Measurements from ENCODE around the gene PRM2.
"Not testable (repeated sequence)": the region's sequence is repeated elsewhere in the genome, so short reads cannot be mapped to it uniquely, and the experiment has no call there.

PRM2 gene

DNA sequence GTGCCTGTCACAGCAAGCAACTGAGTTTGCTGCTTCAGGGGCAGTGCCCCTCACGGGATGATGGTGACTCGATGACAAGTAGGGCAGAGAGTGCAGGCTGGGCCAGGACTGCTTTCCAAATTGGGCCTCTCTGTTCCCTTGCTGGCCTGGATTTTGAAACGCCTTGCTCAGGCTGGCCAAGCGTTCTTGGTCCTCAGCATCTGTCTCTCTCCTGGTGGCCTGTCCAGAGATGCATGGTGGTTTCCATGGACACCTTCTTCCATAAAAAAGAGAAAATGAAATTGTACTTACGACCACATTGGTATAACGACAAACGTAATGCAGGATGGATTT, 24.2 kb upstream of the PRM2 start:
- DNase-seq (ENCODE audit: low read depth) = no peak
- H3K4me3 ChIP-seq (ENCODE audit: control insufficient read depth, low read depth, low read length) = no peak overlapping the region
- TF ChIP-seq, protein P1, sequence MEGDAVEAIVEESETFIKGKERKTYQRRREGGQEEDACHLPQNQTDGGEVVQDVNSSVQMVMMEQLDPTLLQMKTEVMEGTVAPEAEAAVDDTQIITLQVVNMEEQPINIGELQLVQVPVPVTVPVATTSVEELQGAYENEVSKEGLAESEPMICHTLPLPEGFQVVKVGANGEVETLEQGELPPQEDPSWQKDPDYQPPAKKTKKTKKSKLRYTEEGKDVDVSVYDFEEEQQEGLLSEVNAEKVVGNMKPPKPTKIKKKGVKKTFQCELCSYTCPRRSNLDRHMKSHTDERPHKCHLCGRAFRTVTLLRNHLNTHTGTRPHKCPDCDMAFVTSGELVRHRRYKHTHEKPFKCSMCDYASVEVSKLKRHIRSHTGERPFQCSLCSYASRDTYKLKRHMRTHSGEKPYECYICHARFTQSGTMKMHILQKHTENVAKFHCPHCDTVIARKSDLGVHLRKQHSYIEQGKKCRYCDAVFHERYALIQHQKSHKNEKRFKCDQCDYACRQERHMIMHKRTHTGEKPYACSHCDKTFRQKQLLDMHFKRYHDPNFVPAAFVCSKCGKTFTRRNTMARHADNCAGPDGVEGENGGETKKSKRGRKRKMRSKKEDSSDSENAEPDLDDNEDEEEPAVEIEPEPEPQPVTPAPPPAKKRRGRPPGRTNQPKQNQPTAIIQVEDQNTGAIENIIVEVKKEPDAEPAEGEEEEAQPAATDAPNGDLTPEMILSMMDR (conservative IDR thresholded peaks at IDR 0.05; ENCODE audit: control insufficient read depth, insufficient read depth, low read depth, low read length) = no peak

DNA sequence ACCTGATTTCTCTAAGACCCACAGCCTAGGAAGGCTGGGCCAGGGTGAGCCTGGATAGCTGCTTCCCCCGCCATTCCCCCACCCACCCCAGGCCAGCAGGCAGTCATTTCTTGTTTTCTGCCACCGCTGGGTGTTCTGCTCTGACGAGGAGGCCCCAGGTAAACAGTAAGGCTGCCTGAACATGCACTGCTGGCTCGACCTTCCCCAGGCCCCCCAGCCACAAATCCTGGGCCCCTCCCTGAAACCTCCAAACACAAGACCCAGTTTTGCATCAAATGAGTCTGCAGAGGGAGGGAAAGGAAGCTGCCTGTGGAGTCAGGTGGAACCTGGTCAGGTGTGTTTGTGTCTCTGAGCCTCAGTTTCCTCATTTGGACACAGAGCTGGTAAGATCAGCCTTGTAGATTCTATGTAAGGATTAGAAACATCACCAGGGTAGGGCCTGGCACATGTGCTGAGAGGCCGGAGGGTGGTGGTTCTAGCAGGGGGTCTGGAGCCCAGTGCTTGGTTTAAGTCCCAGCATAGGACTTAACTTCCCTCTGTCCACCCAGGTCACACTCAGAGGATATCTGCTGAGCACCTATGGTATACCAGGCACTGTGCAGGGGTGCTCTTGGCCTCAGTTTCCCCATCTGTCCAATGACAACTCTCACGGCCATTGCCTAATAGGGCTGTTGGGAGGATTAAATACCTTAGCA, 23.7 kb upstream of the PRM2 start:
- TF ChIP-seq, protein P1 (conservative IDR thresholded peaks at IDR 0.05; ENCODE audit: control insufficient read depth, insufficient read depth, low read depth, low read length) = no peak
- no peak for DNase-seq (ENCODE audit: low read depth)
- H3K4me3 ChIP-seq (ENCODE audit: control insufficient read depth, low read depth, low read length) = no peak overlapping the region

DNA sequence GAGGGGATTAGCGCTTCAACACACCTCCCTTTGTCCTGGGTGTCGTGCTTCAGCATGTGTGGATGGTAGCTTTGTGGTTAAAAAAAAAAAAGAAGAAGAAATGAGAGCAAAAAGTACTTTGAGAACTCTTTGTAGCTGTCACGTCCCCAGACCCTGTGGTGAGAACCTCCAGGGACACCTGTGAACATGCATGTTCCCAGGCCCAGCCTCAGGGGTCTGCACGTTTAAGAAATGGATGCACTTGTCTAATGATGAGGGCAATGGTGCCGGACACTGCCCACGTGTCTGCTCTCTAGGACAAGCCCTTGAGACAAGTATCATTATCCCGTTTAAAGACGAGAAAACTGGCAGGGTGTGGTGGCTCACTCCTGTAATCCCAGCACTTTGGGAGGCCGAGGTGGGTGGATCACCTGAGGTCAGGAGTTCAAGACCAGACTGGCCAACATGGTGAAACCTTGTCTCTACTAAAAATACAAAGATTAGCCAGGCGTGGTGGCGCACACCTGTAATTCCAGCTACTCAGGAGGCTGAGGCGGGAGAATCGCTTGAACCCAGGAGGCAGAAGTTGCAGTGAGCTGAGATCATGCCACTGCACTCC, 22.8 kb upstream of the PRM2 start:
- not testable (repeated sequence) for H3K4me3 ChIP-seq (ENCODE audit: control insufficient read depth, low read depth, low read length); DNase-seq (ENCODE audit: low read depth)

DNA sequence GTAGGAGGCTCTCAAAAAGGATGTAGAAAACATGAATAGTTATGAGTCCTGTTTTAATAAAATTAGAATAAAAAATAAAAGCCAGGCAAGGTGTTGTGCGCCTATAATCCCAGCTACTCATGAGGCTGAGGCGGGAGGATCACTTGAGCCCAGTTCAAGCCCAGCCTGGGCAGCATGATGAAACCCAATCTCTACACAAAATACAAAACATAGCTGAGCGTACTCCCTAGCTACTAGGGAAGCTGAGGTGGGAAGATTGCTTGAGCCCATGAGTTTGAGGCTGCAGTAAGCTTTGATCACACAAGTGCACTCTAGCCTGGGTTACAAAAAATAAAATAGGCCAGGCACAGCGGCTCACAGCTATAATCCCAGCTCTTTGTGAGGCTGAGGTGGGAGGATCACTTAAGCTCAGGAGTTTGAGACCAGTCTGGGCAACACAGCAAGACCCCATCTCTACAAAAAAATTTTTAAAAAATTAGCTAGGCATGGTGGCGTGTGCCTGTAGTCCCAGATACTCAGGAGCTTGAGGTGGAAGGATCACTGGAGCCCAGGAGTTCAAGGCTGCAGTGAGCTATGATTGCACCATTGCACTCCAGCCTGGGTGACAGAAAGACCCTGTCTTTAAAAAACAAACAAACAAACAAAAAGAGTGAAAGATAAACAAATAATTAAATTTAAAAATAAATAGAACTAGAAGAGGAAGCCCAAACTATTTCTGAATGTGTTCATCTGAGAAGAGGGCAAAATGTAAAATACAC, 22.0 kb upstream of the PRM2 start:
- no peak for DNase-seq (ENCODE audit: low read depth)
- H3K4me3 ChIP-seq (ENCODE audit: control insufficient read depth, low read depth, low read length) = no peak overlapping the region
- TF ChIP-seq, protein P1 (conservative IDR thresholded peaks at IDR 0.05; ENCODE audit: control insufficient read depth, insufficient read depth, low read depth, low read length) = no peak

DNA sequence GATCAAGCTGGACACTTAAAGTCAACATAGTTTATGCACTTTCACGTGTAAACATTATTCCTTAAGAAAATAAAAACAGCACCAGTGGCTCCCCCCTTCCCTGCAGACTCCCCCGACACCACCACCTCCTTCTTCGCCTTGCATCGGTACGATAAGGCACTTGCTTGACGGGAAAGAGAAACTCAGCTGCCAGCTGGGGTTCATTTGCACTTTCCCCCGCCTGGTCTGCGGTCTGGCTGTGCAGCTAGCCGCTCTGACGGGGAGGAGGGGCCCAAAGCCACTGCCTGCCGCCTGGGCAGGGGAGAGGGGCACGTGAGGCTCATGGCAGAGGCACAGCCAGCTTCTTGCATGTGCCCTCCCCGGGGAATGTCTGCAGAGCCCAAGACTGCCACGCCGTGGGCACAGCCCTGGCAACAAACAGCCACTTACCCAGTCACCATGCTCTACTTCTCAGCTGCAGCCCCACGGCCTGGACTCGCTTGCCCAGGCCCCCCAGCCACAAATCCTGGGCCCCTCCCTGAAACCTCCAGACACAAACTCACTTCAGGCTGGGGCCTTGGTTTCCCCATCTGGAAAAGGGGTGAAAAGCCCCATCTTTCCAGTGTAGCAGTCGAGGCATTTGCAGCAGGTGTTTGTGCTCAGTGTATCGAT, 21.3 kb upstream of the PRM2 start:
- no peak overlapping the region for H3K4me3 ChIP-seq (ENCODE audit: control insufficient read depth, low read depth, low read length)
- peak; percentile 45 for DNase-seq (ENCODE audit: low read depth)
- TF ChIP-seq, protein P1 (conservative IDR thresholded peaks at IDR 0.05; ENCODE audit: control insufficient read depth, insufficient read depth, low read depth, low read length) = no peak

DNA sequence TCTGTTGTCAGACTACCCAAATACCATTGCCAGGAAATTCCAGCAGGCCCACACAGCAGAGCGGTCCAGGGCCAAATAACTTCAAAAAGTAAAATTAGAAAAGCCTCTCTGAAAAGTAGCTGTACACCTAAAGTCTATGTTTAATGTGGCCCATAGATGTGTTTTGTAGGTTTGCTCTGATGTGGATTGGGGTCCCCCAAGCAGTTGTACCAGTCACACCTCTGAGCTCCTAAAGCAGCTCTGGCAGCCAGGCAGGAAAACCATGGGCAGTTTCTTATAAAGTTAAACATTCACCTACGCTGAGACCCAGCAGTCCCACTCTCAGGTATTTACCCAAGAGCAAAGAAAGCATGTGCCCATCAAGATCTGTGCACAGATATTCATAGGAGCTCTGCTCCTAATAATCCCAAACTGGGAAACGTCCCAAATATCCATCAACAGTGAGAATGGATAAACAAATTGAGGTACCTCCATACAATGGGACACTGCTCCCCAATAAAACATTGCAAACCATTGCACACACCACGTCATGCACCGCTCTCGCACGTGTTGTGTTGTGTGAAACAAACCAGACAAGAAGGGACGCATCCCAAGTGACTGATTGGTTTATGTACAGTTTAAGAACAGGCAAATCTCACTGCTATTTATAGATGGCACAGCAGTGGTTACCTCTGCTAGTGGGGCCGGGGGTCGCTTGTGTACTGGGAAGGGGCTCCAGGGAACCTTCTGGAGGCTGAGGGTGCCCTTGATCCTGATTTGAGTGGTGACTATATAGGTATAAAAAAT, 20.6 kb upstream of the PRM2 start:
- TF ChIP-seq, protein P1 (conservative IDR thresholded peaks at IDR 0.05; ENCODE audit: control insufficient read depth, insufficient read depth, low read depth, low read length) = no peak
- no peak overlapping the region for H3K4me3 ChIP-seq (ENCODE audit: control insufficient read depth, low read depth, low read length)
- no peak for DNase-seq (ENCODE audit: low read depth)

Data from fibroblast of mammary gland (primary cell).